HG03066 (cell line): Measurements from ENCODE around the gene HOXD3.

Experiments
- ATAC-seq: cut with Tn5 transposase; IDR thresholded peaks from one replicate; pipeline ENCODE4 v1.9.1; 2021; ENCODE audit warnings: low read depth; ENCODE audit not compliant: unreplicated experiment

The HOXD3 gene

GRCh38 chr2:176161825-176162626 lies 4.9 kb downstream of the HOXD3 start:
- ATAC-seq = no peak

- no peak for ATAC-seq
Observed at GRCh38 chr2:176162911-176163671, 6.0 kb downstream of the HOXD3 start.

- no peak for ATAC-seq
Observed at GRCh38 chr2:176163672-176164056, 6.6 kb downstream of the HOXD3 start.

- ATAC-seq = no peak
Observed at GRCh38 chr2:176164201-176164600, 7.1 kb downstream of the HOXD3 start.

GRCh38 chr2:176164611-176165369 lies 7.7 kb downstream of the HOXD3 start:
- no peak for ATAC-seq

- ATAC-seq = no peak
Observed at GRCh38 chr2:176165370-176166050, 8.4 kb downstream of the HOXD3 start.

- ATAC-seq = no peak
Observed at GRCh38 chr2:176166272-176166671, 9.2 kb downstream of the HOXD3 start.

GRCh38 chr2:176167398-176167797 lies 10.3 kb downstream of the HOXD3 start:
- ATAC-seq = no peak

- ATAC-seq = no peak
Observed at GRCh38 chr2:176169181-176169580, 12.1 kb downstream of the HOXD3 start.

- no peak for ATAC-seq
Observed at GRCh38 chr2:176169711-176170110, 12.6 kb downstream of the HOXD3 start.

GRCh38 chr2:176170602-176171305 lies 13.6 kb downstream of the HOXD3 start:
- no peak for ATAC-seq

- ATAC-seq = no peak
Observed at GRCh38 chr2:176171351-176172006, 14.4 kb downstream of the HOXD3 start.

GRCh38 chr2:176172007-176172894 lies 15.1 kb downstream of the HOXD3 start:
- ATAC-seq = no peak

- ATAC-seq = no peak
Observed at GRCh38 chr2:176172895-176173566, 15.9 kb downstream of the HOXD3 start.

- ATAC-seq = no peak
Observed at GRCh38 chr2:176173567-176174381, 16.7 kb downstream of the HOXD3 start.

GRCh38 chr2:176174382-176174823 lies 17.3 kb downstream of the HOXD3 start:
- ATAC-seq = no peak
